GM10266 (cell line): ENCODE measurements around the gene GRM6.

ENCODE experiments used
- DNase-seq: peaks from one replicate; pipeline ENCODE4 v3.0.0; 2012; ENCODE audit errors: extremely low spot score
- TF ChIP-seq, protein P1 (sequence below): IDR thresholded peaks from 2 replicates; pipeline ENCODE4 v1.5.1; 2012; ENCODE audit warnings: mild to moderate bottlenecking, low read depth; ENCODE audit not compliant: control insufficient read depth, insufficient read depth; ENCODE audit errors: missing control alignments

GRM6 gene

GRCh38 chr5:178998441-178998840 lies 3.3 kb upstream of the GRM6 start:
- no peak for DNase-seq
- TF ChIP-seq, protein P1, sequence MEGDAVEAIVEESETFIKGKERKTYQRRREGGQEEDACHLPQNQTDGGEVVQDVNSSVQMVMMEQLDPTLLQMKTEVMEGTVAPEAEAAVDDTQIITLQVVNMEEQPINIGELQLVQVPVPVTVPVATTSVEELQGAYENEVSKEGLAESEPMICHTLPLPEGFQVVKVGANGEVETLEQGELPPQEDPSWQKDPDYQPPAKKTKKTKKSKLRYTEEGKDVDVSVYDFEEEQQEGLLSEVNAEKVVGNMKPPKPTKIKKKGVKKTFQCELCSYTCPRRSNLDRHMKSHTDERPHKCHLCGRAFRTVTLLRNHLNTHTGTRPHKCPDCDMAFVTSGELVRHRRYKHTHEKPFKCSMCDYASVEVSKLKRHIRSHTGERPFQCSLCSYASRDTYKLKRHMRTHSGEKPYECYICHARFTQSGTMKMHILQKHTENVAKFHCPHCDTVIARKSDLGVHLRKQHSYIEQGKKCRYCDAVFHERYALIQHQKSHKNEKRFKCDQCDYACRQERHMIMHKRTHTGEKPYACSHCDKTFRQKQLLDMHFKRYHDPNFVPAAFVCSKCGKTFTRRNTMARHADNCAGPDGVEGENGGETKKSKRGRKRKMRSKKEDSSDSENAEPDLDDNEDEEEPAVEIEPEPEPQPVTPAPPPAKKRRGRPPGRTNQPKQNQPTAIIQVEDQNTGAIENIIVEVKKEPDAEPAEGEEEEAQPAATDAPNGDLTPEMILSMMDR: no peak

- TF ChIP-seq, protein P1: no peak
- DNase-seq: no peak
Observed at GRCh38 chr5:178997191-178997590, 2.1 kb upstream of the GRM6 start.

DNA sequence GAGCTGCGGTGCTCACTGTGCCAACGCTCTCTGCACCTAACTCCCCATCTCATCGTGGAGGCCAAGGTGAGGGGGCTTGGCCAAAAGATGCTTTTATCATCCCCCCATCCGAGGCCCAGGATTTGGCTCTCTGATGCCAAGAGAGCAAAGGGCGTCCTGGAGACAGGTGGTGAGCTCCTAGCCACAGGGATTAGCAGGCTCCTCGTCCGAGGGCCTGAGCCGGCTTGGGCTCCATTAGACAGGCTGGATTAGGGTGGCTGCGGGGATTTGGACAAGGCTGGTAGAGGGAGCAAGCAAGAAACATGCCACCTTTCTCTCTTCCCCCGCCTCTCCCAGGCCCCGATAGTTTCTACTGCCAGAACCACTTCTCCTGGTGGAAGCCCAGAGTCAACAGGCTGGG lies 1.0 kb upstream of the GRM6 start:
- TF ChIP-seq, protein P1: no peak
- no peak for DNase-seq

DNA sequence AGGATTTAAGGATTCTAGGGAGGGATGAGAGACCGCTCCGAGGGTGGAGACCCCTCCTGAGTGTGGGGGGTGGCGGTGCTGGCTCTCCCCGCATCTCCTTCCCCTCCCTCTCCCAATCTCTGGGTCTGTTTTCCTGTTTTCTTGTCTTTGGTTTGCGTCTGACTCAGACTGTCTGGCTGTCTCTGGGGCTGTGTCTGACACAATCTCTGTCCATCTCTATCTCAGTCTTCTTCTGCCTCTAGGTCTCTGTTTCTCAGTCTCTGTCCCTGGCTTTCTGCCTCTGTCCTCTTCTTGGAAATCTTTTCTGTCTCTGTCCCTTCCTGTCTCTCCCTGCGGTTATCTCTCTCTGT lies 196 bp upstream of the GRM6 start:
- TF ChIP-seq, protein P1: no peak
- no peak for DNase-seq

- DNase-seq: no peak
- TF ChIP-seq, protein P1: no peak
Observed at GRCh38 chr5:178993955-178994579, 1.1 kb downstream of the GRM6 start.

DNA sequence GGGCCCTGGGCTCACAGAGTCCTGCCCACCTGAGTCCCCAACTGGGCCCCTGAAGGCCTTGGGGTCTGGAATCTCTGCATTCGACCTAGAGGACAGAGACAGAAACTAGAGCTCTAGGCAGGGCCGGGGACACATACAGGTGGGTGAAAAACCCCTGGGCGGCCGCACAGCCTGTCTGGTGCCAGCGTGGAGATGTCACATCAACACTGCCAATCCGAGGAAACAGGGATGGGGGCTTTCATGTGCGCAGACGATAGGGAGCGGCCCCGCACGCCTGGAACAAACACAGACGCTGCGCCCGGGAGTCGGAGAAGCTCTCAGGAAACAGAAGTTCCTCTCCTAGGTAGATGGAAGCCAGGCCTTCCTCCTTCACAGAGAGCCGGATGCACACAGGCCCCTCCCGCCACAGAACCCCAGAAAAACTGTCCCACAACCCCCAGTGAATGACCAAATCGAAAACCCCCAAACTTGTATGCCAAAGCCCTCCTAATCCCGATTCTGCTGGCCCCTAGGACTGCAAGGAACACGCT lies 1.8 kb downstream of the GRM6 start:
- TF ChIP-seq, protein P1: no peak
- DNase-seq: no peak

DNA sequence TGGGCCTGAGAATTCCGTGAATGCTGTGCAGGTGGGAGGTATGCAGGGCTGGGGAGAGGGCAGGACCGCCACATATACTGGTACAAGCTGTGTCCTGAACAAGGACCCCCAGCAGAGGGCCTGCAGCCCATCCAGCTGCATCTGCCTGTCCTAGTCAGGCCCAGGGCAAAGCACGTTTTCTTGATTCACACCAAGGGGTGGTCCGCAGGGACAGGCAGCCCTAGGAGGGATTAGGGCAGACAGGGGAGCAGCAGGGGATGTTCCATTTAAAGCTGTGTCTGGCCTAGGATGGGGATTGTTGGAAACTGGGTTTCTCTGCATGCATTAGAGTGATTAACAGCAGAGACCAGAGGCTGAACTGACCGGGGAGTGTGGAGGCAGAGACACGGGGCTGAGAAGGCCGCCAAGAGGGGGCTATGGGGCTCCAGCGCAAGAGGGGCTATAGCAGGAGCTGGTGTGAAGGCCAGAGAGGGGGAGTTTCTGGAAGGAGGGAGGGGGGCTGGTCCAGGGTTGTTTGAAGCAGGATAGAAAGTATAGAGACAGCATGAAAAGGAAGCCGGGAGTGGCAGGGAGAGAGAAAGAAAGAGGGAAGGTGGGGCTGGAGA lies 2.7 kb downstream of the GRM6 start:
- TF ChIP-seq, protein P1: no peak
- DNase-seq: no peak
